Measurements from ENCODE around the gene ZNF827.

Gene ZNF827

DNA sequence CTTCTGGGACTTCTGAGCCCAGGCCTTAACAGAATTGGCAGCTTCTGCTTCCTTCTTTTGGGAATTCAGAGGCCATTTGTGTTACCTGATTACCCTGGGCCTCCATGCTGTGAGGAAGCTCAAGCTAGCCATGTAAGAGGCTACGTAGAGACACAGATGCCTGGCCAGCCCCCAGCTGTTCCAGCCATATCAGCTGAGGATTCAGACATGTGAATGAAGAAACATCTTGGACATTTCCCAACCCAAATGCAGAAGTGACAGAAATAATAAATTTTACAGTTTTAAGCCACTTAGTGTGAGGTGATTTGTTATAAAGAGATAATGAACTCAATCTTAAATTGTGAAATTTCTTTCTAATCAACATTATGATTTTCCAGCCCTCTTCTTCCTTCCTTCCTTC is 18.7 kb upstream of the ZNF827 start:
- Histone ChIP-seq H3K79me2 (ENCODE audit: insufficient read depth, low read length) (no peaks in the 10 kb centered on the region), H3K4me2 (ENCODE audit: low read depth, low read length, poor library complexity, severe bottlenecking) (no peak overlapping the region), H3F3A (ENCODE audit: low read depth) (no peaks in the 10 kb centered on the region), H3K9me2 (replicated peaks; ENCODE audit: low read depth, low read length) (no peaks in the 10 kb centered on the region), H3K9me3 (ENCODE audit: insufficient read depth, low read depth, low read length) (no peaks in the 10 kb centered on the region), H2AFZ (ENCODE audit: low read length) (no peak overlapping the region), H3K4me1 (ENCODE audit: insufficient read depth, low read length, poor library complexity, severe bottlenecking) (no peaks in the 10 kb centered on the region), H3K27me3 (ENCODE audit: insufficient read depth, low read length, poor library complexity, severe bottlenecking) (no peaks in the 10 kb centered on the region), H3K36me3 (ENCODE audit: insufficient read depth, low read length) (no peaks in the 10 kb centered on the region), H4K20me1 (ENCODE audit: insufficient read depth, low read length, poor library complexity, severe bottlenecking) (no peaks in the 10 kb centered on the region), H3K4me3 (ENCODE audit: low read length, poor library complexity, severe bottlenecking) (no peak overlapping the region), H3K9ac (ENCODE audit: low read depth, low read length, poor library complexity, severe bottlenecking) (no peak overlapping the region)
- TF ChIP-seq CTCF (conservative IDR thresholded peaks at IDR 0.05; ENCODE audit: low read length) = no peak
- no peak for TF ChIP-seq EZH2phosphoT487 (IDR thresholded peaks at IDR 0.05; ENCODE audit: borderline replicate concordance)

DNA sequence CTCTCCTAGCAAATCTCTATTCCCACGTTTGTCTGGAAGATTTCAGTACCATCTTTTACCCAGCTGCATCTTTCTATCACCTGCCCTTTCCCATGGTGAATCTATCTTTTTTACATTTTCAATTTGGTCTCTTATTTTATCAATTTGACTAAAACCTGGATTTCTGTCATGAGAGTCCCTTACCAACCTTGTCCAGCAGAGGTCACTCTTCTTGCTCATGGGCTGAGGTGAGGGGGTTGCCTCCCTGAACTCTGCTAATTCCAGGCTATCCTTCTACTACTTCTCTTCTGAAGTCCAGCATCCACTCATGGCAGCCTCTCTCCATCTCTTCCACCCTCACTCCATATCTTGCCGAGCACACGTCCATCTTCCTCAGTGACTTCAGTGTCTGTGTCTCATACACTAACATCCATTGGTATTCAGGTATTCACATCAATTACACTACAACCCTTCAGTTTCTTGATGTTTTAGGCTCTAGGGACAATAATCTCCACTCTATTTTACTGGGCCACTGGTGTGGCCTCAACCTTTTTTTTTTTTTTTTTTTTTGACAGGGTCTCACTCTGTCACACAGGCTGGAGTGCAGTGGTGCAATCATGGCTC is 17.8 kb upstream of the ZNF827 start:
- Histone ChIP-seq H3K9ac (ENCODE audit: low read depth, low read length, poor library complexity, severe bottlenecking) (no peak overlapping the region), H2AFZ (ENCODE audit: low read length) (no peak overlapping the region), H3K4me2 (ENCODE audit: low read depth, low read length, poor library complexity, severe bottlenecking) (no peak overlapping the region), H3F3A (ENCODE audit: low read depth) (no peaks in the 10 kb centered on the region), H3K9me3 (ENCODE audit: insufficient read depth, low read depth, low read length) (no peaks in the 10 kb centered on the region), H3K36me3 (ENCODE audit: insufficient read depth, low read length) (no peaks in the 10 kb centered on the region), H3K4me3 (ENCODE audit: low read length, poor library complexity, severe bottlenecking) (no peak overlapping the region), H3K9me2 (replicated peaks; ENCODE audit: low read depth, low read length) (no peaks in the 10 kb centered on the region), H4K20me1 (ENCODE audit: insufficient read depth, low read length, poor library complexity, severe bottlenecking) (no peaks in the 10 kb centered on the region), H3K79me2 (ENCODE audit: insufficient read depth, low read length) (no peaks in the 10 kb centered on the region), H3K4me1 (ENCODE audit: insufficient read depth, low read length, poor library complexity, severe bottlenecking) (no peaks in the 10 kb centered on the region), H3K27me3 (ENCODE audit: insufficient read depth, low read length, poor library complexity, severe bottlenecking) (no peaks in the 10 kb centered on the region)
- TF ChIP-seq EZH2phosphoT487 (IDR thresholded peaks at IDR 0.05; ENCODE audit: borderline replicate concordance) (no peak), CTCF (conservative IDR thresholded peaks at IDR 0.05; ENCODE audit: low read length) (peak; percentile 94)

DNA sequence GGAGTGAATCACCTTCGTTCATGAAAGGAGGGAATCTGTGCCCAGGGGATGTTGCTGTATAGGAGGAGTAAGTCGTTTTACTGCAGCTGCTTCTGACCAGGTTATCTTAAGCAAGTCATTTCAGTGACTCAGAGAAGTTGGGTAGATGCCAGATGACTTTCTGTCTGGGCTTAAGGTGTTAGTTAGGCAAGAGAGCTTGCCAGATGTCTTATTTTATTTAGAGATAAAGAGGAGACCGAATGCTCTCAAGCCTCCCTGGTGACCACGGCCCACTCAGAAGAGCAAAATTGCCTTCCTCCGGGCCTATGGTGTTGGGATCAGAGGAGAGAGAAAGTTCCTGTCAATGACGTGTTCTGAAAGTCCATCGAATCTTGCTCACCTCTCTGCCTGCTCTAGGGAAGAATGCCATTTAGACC is 16.3 kb upstream of the ZNF827 start:
- Histone ChIP-seq H3F3A (ENCODE audit: low read depth) (no peaks in the 10 kb centered on the region), H3K79me2 (ENCODE audit: insufficient read depth, low read length) (no peaks in the 10 kb centered on the region), H2AFZ (ENCODE audit: low read length) (no peak overlapping the region), H3K4me2 (ENCODE audit: low read depth, low read length, poor library complexity, severe bottlenecking) (no peak overlapping the region), H3K9me2 (replicated peaks; ENCODE audit: low read depth, low read length) (no peaks in the 10 kb centered on the region), H3K9me3 (ENCODE audit: insufficient read depth, low read depth, low read length) (no peaks in the 10 kb centered on the region), H3K9ac (ENCODE audit: low read depth, low read length, poor library complexity, severe bottlenecking) (no peak overlapping the region), H3K36me3 (ENCODE audit: insufficient read depth, low read length) (no peaks in the 10 kb centered on the region), H3K27me3 (ENCODE audit: insufficient read depth, low read length, poor library complexity, severe bottlenecking) (no peaks in the 10 kb centered on the region), H3K4me1 (ENCODE audit: insufficient read depth, low read length, poor library complexity, severe bottlenecking) (no peaks in the 10 kb centered on the region), H3K4me3 (ENCODE audit: low read length, poor library complexity, severe bottlenecking) (no peak overlapping the region), H4K20me1 (ENCODE audit: insufficient read depth, low read length, poor library complexity, severe bottlenecking) (no peaks in the 10 kb centered on the region)
- TF ChIP-seq EZH2phosphoT487 (IDR thresholded peaks at IDR 0.05; ENCODE audit: borderline replicate concordance) (no peak), CTCF (conservative IDR thresholded peaks at IDR 0.05; ENCODE audit: low read length) (no peak)

Measured in Loucy (cell line).